SKM-1 (cell line): ENCODE results near the gene ZNF334.

Experiments used
- DNase-seq: peaks from one replicate; lab custom pipeline; 2025; ENCODE audit not compliant: unreplicated experiment; lab: John Stamatoyannopoulos, UW

Gene ZNF334

DNA sequence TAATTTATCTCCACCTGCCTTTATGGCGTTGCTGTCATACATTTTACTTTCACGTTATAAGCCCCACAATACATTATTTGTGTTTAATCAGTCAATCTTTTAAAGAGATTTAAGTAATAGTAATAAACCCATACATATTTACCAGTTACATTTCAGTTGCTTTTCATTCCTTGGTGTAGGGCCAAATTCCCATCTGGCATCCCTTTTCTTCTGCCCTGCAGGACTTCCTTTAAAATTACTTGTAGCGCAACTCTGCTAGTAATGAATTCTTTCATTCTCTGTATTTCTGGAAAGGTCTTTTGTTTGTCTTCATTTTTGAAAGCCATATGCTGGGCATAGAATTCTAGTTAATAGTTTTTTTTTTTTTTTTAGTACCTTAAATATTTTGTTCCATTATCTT lies 24.9 kb downstream of the ZNF334 start:
- no peak for DNase-seq

DNA sequence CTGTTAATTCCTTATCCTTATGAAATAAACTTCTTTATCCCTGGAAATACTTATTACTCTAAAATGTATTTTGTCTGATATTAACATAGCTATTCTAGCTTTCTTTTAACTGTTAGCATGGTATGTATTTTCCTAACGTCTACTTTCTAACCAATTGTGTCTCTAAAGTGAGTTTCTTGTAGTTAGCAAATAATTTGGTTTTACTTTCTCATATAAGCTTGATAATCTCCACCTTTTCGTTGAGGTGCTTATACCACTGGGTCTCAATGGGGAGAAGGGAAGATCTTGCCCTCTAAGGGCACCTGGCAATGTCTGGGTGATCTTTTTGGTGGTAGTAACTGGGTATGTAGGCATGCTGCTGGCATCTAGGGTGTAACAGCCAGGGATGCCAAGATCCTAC lies 25.7 kb downstream of the ZNF334 start:
- DNase-seq, result no peak

DNA sequence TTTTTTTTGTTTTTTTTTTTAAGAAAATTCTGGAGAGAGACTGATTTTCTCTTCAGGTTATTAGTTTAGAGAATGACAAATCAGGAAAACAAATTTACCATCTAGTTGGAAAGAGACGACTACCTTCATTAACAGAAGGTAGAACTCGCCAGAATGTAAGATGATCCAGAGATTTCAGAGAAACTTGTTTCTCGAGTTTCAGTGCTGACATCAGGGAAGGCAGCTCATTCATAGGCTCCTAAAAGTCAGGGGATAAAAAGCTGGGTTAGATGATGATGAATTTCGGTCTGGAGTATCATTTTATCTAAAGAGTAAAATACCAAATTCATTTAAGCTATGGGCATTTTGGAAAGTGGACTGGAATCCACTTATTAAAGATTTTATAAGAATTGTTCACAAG lies 27.9 kb downstream of the ZNF334 start:
- DNase-seq, result no peak

DNA sequence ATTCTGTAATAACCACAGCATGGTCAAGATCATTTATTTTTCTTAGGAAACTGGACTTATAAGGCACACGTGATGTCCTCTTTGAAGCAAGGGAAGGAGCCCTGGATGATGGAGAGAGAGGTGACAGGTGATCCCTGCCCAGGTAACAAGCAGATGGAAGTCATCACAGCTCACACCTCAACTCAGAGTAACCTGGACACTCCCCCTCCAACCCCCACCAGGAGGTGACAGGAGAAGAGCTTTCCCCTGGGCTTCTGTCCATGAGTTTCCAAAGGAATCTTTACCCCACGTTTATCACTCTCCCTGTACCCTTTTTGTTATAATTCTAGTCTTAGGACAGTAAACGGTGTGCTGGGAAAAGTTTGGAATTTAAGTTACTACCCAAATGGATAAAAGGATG lies 28.4 kb downstream of the ZNF334 start:
- no peak for DNase-seq

DNA sequence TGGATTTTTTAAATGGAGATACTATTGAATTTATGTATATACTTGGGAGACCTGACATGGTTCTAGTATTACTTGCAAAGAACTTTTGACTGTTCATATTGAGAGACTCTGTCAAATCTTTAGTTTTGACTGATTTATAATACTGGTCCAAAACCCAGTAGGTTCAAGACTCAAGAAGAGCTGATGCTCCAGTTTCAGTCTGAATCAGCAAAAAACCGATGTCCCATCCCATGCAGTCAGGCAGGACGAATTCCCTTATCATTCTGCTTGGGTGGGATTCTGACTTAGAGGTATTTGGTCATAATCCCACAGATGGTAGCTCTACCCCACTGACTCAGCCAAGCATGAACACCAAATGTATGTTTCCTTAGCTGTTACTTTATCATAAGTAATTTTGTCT lies 29.5 kb downstream of the ZNF334 start:
- DNase-seq, result no peak

DNA sequence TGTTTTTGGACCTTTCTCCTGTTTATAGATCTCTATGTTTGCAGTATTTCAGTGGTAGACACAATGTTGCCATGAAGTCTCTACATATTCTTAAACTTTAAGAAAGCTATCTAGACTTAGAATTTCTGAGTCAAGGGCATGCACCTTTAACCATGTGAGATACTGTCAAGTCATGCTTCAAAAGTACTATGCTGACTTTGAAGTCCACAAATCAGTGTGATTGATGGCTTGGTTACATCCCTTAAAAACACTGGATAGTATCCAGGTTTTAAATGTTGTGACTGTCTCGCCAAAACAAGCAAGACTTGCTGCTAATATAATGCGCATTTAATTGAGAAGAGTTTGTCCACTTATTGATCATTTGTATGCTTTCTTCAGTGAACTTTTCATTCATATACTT lies 30.5 kb downstream of the ZNF334 start:
- DNase-seq, result no peak

DNA sequence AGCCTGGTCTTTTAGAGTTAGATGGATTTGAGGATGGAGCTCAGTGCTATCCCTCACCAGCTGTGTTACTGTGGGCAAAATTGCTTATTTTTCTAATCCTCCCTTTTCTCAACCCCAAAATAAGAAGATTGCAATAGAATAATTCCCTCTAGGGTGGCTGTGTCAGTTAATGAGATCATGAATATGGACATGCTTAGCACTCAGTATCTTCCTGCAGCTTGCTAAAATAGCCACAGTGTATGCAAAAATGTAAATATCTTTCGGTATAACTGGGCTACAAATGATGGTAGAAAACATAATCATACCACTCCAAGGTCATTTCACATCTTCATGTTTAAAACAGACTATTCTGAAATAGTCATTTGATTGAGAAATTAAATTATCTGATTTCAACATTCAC lies 35.7 kb downstream of the ZNF334 start:
- no peak for DNase-seq

DNA sequence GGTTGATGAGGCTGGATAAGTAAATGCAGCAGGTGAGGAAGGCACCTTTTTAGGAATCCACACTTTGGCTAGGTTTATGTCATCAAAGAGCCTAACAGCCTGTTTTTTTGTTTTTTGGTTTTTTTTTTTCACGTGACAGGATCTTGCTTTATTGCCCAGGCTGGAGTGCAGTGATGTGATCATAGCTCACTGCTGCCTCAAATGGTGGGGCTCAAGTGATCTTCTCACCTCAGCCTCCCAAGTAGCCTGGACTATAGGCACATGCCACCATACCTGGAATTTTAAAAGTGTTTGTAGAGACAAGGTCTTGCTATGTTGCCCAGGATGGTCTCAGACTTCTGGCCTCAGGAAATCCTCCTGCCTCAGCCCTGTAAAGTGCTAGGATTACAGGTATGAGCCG lies 36.1 kb downstream of the ZNF334 start:
- DNase-seq, result no peak

DNA sequence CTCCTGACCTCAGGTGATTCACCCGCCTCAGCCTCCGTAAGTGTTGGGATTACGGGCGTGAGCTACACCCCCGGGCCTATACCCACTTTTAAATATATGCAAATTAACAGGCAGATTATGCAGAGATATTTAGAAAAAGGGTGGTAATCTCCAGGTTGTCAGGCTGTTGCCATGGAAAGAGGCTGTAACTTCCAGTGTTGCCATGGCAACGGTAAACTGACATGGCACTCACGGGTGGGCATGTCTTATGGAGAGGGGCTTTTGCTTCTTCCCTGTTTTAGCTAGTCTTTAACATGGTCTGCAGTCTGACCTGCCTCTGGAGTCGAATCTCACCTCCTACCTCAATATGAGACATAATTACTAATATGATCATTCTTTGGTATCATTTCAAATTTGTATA lies 44.9 kb downstream of the ZNF334 start:
- DNase-seq, result no peak

DNA sequence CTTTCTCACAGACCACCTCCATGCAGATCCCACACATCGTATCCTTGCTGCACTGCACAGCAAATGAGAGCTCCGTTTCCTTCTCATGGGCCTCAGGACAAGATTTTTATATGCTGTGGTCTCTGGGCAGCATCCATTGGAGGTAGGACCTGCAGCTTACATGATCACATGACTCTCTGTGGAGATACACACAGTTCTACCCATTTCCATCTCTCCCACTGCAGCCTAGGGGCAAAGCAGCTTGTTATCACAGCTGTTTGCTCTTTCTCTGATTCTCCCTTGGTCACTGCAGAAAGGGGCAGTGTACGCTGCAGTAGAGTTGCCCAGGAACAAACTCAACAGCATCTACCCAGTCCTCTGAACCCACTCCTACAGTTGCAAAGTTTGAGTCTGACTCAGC lies 48.9 kb downstream of the ZNF334 start:
- no peak for DNase-seq

DNA sequence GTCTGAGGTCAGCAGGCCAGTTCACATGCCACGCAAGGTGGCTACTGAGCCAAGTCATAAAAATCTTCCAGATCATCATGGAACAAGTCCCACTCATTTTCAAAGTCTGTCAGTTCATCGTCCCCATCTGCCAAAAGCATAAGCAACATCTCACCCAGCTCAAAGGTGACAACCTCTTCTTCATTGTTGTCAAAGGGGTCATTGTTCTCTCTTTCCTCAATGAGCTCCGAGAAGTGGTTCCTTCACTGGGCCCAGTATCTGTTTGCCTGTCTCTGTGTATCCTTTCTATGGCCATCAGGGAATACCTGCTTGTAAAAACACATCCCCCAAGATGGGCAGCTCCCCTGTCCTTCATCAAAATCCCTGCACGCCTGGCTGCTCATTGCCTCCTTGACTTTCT lies 49.5 kb downstream of the ZNF334 start:
- no peak for DNase-seq

DNA sequence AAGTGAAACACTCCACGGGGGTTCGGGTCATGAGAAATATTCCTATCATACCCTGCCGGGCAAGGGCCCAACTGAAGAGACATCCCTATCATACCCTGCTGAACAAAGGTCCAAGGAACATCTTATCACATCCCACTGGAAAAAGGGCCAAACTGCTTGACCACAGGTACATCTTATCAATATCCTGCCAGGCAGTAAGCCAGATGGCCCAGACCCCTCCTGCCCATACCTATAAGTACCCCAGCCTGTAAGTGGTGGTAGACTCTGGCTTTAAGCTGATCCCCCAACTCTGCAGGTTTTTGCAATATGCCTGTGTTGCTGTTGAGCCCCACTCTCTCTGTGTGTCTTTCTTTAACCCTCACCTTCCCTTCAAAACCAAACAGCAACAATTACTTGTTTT lies 51.6 kb downstream of the ZNF334 start:
- no peak for DNase-seq

DNA sequence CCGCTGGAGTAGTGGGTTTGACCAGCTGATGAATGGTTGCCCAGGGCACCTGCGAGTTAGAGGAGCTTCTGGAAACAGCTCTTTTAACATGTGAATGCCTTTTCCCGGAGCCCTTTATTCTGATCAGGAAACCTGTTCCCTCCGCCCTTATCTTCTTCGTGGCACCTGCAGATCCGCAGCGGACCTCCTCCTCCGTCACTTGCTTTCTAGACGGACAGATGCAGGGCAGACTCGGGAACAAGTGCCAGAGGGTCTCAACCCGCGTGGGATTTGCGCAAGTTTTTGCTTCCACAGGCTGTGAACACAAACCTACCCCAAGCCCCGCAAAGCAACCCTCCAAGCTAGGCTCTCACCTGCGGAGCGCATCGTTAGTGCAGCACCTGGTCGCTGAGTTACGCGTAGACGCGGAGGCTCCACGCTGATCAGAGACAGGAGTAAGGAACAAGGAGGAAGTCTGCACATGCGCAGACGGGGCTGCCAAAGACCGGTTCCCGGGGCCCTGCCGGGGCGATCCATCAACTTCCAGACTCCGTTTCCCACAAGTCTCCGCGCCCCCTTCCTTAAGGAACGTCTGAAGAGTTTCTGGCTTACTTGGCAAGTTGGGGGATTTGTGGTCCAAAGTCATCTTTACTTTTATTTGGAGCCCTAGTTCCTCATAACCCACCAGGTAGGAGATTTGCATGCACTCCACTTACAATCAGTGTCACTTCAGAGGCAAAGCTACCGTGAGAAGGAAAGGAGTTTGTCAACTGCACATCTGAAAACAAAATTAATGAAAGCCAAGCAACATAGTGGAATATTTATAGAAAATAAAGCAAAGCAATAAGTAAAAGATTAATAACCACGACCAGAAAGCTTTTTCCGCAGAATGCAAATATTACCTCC lies 54.3 kb downstream of the ZNF334 start:
- no peak for DNase-seq

DNA sequence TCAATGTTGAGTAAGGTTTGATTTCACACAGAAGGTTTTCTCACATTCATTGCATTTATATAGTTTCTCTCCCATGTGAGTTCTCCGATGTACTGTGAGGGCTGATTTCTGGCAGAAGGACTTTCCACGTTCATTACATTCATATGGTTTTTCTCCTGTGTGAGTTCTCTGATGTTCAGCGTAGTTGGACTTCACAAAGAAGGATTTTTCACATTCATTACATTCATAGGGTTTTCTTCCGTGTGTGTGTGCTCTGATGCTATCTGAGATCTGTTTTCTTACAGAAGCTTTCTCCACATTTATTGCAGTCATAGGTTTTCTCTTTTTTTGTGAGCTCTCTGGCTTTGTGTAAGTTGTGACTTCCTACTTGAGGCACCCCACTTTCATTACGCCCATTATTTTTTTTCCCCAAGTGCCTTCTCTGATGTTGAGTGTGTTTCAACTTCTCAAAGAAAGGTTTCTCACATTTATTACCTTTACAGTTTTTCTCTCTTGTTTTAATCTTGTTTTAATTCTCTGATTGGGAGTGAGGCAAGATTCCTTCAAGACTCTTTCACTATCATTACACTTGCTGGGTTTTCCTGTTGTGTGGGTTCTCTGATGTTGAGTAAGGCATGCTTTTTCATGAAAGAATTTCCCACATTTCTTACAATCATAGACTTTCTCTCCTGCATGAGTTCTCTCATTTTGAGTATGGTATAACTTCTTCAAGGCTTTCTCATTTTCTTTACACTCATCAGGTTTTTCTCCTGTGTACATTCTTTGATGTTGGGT lies 56.9 kb downstream of the ZNF334 start:
- no peak for DNase-seq

DNA sequence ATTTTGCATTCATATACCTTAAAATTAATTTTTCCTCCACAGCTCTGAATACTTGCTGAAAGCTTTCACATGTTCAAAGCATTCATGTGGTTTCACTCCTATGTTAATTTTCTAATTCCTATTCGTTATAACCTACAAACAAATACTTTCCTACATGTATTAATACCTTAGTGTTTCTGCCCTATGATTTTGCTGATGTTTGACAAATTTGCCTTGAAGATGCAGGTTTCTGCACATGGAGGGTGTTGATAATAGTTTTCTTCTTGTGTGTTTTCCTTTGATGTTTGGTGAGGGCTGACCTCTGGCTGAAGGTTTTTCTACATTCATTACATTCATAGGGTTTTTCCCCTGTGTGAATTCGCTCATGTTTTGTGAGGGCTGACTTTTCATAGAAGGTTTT lies 57.6 kb downstream of the ZNF334 start:
- DNase-seq, result no peak
